ENCODE results near the gene MMP7.

GRCh38 chr11:102523887-102524286 is 6.7 kb downstream of the MMP7 start:
- TF ChIP-seq POLR2AphosphoS5 (IDR thresholded peaks at IDR 0.05) (no peak), CTCF (IDR thresholded peaks at IDR 0.05) (no peak), EP300 (IDR thresholded peaks at IDR 0.05) (no peak), POLR2A (IDR thresholded peaks at IDR 0.05) (no peak)
